Activated CD4-positive, CD25-positive, alpha-beta regulatory T cell treated with anti-CD3 and anti-CD28 coated beads, Interleukin-2, amount 50 U/mL, for 24 hours (primary cell): Measurements from ENCODE around the gene RNF152.
"Not testable (repeated sequence)": the region's sequence is repeated elsewhere in the genome, so short reads cannot be mapped to it uniquely, and the experiment has no call there.

ENCODE experiments used
- ATAC-seq, 2 donors: fragments of 150-1000 bp; cut with Tn5 transposase; one replicate each; pipeline ENCODE4 v1.10.0; 2021; ENCODE audit warnings: mild to moderate bottlenecking in 1 of 2, moderate library complexity in 1 of 2

RNF152 gene

DNA sequence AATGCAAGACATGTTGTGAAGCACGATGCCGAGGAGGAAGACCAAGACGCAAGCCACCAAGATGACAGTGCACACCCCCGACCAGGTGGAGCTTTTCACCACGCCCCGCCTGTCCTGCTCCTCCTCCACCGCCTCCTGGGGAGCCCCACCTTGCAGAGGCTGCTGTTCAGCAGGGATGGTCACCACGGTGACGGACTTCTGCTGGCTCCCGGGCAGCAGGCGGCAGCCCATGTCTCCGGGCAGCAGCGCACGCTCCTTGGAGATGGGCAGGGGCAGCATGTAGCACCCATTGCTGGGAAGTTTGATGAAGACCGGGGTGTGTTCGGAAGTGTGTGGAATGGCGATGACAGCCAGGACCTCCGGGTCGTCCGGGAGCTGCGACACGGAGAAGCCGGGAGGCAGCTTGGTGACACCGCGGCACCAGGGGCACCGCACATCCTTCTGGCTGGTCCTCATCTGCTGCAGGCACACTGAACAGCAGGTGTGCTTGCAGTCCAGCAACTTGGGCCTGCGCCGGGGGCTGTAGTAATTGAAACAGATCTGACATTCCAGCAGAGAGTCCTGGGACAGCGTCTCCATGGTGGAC, 76.8 kb downstream of the RNF152 start:
- ATAC-seq, result no peak

DNA sequence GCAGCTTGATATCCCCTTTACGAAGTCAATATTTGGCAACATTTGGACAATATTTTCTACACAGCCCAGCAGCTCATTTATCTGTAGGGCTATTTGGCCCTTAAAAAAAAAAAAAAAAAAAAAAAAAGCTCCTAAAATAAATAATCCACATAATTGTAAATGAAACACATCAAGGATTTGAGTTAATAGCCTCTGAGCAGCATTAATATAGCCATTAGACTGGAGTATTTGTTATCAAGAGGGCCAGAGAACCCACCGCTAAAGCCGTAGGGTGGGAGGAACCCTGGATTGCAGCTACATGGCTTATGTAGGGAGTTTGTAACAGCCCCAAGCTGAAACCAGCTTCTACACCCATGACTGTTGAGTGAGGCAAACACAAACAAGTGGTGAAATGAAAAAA, 84.5 kb downstream of the RNF152 start:
- ATAC-seq, result no peak

DNA sequence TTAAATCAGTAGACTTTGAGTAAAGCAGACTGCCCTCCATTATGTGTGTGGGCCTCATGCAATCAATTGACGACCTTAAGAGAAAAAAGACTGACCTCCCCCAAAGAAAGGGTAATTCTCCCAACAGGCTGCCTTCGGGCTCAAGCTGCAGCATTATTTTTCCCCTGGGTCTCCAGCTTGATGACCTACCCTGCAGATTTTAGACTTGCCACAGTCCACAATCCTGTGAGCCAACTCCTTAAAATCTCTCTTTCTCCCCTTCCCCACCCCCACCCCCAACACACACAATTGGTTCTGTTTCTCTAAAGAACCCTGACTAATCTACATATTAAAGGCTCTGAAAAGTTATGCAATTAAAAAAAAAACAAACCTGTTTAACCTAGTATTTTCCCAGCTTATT, 89.4 kb downstream of the RNF152 start:
- ATAC-seq, result no peak

DNA sequence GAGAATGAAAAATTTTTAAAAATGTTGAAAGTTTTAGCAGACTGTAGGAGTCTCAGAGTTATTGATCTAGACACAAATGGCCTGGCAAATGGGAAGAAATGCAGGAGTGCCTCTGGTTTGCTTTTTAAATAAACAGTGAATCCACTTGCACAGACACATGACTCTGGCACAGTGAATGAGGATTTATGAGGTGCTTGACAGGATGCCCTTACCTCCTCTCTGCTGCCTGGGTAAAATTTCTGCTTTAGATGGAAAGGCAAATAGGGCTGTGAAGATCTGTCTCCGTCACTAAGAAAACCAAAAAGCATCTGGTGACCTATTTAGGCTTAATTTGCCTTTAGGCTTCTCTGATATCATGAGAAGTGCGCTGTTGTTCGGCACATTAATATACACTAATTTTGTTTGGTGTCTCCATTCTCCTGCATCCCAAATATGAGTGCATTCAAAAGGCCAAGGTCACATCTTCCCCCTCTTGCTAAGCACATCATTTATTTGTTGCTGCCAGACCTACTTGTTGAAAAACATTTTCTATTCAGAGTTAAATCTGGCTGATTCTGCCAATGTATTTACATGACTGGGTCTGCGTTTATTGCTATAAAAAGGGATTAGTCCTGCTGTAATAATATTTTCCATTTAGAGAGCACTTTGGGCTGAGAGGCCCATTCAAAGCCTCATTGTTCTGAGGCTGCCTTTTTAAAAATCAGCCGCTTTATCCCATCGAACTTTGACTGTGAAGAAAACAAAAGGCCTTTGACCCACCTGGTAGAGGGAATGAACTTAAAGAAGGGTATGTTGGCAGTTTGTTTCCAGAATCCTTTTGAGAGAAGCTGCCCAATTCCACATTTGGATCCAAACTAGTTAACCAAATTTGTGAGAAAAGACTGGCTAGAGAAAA, 94.9 kb downstream of the RNF152 start:
- no peak for ATAC-seq

DNA sequence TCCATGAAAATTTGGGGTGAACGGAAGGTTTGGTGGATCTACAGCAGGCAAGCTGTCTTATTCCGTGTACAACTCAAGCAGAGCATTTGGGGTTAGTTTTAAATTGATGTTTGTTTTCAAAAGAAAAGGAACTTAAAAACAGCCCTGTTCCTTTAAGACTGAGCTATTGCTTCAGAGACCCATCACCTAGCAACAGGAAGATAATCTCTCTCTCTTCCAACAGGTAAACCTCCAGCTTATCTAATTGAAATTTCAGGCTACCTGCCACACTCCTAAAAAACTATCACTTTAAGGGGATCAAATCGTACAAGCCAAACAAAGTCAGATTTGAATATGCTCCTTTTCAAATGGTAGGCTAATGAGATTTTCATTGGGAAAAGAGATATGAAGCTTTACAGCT, 101.8 kb downstream of the RNF152 start:
- ATAC-seq, result no peak

DNA sequence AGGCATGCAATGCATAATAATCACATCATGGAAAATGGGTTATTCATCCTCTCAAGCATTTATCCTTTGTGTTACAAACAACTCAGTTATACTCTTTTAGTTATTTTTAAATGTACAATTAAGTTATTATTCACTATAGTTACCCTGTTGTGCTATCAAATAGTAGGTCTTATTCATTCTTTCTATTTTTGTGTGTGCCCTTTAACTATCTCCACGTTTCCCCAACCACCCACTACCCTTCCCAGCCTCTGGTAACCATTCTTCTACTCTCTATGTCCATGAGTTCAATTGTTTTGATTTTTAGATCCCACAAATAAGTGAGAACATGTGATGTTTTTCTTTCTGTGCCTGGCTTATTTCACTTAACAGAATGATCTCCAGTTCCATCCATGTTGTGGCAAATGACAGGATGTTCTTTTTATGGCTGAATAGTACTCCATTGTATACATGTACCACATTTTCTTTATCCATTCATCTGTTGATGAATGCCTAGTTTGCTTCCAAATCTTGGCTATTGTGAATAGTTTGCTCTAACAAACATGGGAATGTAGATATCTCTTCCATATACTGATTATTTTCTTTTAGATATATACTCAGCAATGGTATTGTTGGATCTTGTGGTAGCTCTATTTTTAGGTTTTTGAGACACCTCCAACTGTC, 105.7 kb downstream of the RNF152 start:
- not testable (repeated sequence) for ATAC-seq

DNA sequence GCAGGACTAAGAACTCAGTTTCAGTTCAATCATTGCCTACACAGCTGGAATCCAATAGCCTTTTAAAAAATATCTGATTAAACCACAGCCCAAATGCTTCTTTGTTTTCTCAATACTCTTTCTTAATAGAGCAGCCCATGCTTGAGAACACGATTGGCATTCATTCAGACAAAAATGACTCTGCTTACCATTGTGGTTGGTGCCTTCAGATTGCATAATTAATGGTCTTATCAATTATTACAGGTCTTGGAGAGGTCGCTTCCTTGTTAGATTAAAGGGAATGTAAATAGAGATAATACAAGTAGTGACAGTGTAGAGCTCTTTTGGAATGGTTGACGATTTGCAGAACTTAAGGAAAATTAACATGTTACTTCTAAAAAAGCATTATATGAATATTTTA, 107.2 kb downstream of the RNF152 start:
- no peak for ATAC-seq

DNA sequence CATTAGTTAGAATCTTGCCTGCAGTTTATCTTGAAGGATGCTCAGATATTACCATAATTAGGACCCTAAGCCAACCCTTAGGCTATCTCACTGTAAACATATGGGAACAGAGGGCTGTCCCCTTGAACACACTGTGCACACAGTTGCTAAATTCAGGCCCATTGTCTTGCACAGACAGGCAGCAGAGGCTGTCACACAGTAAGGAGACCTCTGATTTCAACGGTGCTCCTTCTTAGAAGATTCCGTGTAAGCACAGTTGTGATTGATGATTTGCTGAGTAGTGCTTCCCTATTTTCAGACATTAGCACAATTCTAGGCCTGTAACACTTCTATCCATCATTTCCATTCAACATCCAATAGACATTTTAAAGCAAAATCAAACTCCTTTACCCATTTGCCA, 108.0 kb downstream of the RNF152 start:
- no peak for ATAC-seq

DNA sequence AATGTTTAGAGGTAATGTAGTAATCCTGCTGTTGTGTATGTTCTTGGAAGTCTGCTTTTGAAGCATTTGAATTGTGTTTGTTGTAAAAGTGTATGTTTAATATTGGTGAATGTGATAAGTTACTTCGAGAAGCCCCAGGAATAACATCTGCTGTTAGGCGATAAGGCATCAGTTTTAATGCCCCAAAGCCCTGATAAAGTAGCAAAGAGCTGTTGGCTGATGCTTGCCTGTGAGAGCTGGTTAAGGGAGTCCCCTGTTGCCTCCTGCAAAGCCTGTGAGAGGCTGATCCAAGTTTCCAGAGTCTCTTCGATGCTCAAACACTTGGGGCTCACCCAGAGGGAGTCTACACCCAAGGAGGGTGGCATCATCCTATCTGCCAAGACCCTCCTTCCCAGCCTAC, 110.3 kb downstream of the RNF152 start:
- no peak for ATAC-seq

DNA sequence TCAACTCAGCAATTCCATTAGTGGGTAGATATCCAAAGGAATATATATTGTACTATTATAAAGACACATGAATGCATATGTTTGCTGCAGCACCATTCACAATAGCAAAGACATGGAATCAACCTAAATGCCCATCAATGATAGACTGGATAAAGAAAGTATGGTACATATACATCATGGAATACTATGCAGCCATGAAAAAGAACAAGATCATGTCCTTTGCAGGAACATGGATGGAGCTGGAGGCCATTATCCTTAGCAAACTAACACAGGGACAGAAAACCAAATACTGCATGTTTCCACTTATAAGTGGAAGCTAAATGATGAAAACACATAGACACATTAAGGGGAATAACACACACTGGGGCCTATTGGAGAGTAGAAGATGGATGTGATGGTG, 116.6 kb downstream of the RNF152 start:
- ATAC-seq, result not testable (repeated sequence)

DNA sequence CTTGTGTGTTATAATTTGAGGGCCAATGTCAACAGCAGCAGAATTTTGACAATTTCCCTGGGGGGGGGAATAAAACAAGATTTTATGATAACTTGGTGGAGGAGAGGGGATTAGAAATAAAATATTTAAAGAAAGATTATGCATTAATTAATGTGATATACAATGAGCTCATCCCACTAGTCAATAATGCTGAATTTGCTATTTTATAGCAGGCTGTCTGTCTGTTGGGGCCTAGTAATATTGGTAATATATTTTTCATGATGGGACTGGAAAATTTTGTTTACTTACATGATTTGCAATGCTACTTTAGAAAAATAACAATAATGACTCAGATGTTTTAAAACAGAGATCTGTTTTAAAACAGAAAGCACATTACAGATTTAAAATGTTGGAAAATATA, 118.0 kb downstream of the RNF152 start:
- ATAC-seq, result no peak

DNA sequence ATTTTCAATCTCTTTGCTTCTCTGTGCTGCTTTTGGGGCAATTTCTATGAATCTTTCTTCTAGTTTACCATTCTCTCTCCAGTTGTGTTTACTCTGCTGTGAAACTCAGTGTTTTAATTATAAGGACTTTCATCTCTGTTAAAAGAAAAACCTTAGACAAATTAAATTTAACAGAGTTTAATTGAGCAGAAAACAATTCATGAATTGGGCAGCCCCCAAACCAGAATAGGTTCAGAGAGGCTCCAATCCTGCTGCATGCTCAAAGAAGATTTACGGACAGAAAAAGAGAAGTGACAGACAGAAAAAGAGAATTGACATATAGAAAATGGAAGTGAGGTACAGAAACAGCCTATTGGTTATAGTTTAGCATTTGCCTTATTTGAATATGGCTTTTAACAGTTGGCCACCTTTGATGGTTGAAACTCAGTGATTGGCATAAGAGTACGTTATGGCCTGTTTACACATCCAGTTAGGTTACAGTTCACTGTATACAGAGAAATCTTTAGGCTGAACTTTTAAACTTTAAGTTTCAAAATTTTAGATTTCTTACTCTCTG, 120.4 kb downstream of the RNF152 start:
- no peak for ATAC-seq

DNA sequence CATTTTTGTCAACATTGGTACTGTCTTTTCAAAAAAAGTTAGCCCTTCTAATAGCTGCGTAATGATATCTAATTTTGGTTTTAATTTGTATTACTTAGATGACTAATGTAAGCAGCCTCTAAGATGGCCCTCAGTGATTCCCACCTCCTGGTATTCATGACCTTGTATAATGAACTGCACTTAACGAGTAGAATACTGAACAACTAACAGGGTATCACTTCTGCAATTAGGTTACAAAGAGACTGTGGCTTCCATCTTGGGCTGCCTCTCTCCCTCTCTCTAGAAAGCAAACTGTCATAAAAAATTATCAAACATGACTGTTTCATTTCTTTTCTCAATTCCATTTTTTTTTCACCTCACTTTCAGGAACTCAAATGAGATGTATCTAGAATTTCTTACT, 120.9 kb downstream of the RNF152 start:
- no peak for ATAC-seq

DNA sequence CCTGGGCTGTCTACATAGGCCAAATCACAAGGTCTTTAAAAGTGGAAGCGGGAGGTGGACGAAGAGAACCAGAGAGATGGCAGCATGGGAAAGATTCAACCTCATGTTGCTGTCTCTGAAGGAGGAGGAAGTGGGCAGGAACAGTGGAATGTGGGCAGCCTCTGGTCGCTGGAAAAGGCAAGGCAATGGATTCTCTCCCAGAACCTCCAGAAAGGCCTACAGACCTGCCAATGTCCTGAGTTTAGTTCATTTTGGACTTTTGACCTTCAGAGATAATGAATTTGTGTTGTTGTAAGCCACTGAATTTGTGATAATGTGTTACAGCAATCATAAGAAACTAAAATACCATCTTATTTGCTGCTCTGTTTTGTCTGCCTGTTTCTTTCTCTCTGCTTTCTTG, 122.5 kb downstream of the RNF152 start:
- no peak for ATAC-seq

DNA sequence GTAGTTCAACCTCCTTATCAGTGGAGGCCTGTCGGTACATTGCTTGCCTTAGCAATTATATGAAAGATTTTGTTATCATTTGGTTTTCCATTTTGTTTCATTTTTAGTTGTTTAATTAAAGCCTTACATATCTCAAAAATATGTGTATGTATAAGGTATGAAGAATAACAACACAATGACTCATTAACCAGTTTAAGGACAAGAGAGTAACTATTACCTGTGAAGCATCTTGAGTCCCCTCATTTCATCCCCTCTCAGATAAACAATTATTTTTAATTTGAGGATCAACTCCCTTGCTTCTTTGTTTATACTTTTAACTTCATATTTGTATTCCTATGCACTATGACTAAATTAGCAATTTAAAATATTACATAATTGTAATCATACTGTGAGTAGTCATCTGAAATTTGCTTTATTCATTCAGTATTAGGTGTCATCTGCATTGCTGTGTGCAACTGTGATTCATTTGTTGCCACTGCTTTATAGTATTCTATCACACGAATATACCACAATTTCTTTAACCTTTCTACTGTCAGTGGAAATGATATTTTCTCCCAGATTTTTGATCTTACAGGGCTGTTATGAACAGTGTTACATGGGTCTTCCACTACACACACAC, 126.4 kb downstream of the RNF152 start:
- ATAC-seq, result no peak

DNA sequence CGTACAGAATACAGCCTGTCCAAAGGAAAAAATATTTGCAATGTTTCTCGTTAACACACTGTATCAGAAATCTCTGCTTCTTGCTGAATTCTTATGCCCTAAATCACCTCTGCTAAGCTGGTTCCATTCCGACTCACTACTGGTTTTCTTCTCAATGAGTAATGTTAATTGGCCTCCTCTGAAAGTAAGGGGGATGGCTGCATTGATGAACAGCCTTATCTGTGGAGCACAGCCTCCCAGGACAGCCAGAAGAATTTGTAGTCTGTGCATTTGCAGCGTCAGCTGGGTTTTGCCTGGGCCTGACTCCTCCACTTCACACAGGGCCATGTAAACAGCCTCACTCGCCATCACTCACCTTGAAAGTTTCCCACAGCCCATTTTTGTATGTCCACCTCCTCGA, 127.7 kb downstream of the RNF152 start:
- ATAC-seq, result no peak

DNA sequence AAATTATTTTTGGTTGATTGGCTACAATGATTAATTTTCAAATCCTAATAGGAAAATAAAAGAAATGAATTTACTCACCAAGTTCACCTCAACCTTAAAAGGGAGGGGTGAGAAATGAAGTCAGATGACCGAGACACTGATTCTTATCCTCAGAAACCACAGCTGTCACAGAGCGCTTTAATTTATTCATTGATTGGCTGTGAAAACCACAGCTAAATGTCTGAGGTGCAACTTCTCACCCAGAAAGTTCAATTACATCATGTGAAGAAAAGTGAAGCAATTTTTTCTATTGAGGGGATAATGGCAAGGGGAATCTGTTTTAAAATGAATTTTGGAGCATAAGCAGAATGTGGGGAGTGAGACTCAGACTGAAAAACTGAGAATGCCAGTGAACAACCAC, 128.4 kb downstream of the RNF152 start:
- peak; percentile 57 to 65 for ATAC-seq

DNA sequence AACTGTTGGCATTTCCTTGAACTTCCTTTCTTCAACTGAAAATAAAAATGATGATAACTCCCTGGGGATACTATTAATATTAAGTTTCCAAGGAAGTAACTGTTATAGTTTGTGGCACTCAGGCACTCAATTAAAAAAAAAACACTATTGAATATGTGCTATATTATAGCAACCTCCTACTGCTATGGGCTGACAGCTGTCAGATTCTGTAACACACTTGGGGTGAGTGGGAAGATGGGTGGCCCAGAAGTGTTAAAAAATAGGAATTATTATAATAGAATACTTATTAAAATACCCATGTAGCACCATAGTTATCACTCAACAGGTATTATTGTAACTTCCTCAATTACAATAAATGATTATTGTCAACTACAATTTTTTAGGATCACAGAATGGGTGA, 130.9 kb downstream of the RNF152 start:
- ATAC-seq, result no peak
